SK-N-SH (cell line): Measurements from ENCODE around the gene SPECC1L. TPM values are rescaled to one million over a fixed set of nuclear protein-coding genes. Genes with fewer than 3 reads are reported as not detected.
A peak's percentile ranks its signal among the peaks of the same experiment; 100 is the strongest.

ENCODE experiments used
- CHD2 ChIP-seq: fragments of 150-350 bp; IDR thresholded peaks from 2 replicates; pipeline ENCODE4 v1.6.1; 2018; ENCODE audit warnings: low read length; ENCODE audit not compliant: partially characterized antibody
- CTCF ChIP-seq: fragments of 200-600 bp; sonication (generic); IDR thresholded peaks from 2 replicates; pipeline ENCODE4 v1.6.1; 2017; ENCODE audit warnings: antibody characterized with exemption, mild to moderate bottlenecking, moderate library complexity
- ELF1 ChIP-seq: IDR thresholded peaks from 2 replicates; pipeline ENCODE4 v1.4.0; 2012
- EP300 ChIP-seq, 2 experiments: IDR thresholded peaks; 2 replicates each; pipeline versions ENCODE4 v1.4.0 to v1.6.1; 2012; ENCODE audit warnings: borderline replicate concordance in 1 of 2, low read depth in 1 of 2, low read length in 1 of 2
- EZH2phosphoT487 ChIP-seq: fragments of 200-600 bp; sonication (generic); IDR thresholded peaks from 2 replicates; pipeline ENCODE4 v1.6.1; 2017; ENCODE audit warnings: low read depth, mixed run types, mild to moderate bottlenecking, antibody characterized with exemption, moderate library complexity, borderline replicate concordance
- FOSL2 ChIP-seq: IDR thresholded peaks from 2 replicates; pipeline ENCODE4 v1.4.0; 2012; ENCODE audit warnings: low read depth, mild to moderate bottlenecking, moderate library complexity, borderline replicate concordance
- FOXJ3 ChIP-seq: sonication (generic); formaldehyde crosslinking; IDR thresholded peaks from 2 replicates; pipeline ENCODE4 v1.5.1; 2020; ENCODE audit warnings: mild to moderate bottlenecking, missing genetic modification reagents
- FOXM1 ChIP-seq: IDR thresholded peaks from 2 replicates; pipeline ENCODE4 v1.4.0; 2012; ENCODE audit warnings: low read depth, mild to moderate bottlenecking
- GABPA ChIP-seq: IDR thresholded peaks from 2 replicates; pipeline ENCODE4 v1.4.0; 2012; ENCODE audit warnings: low read depth, mild to moderate bottlenecking
- GATA2 ChIP-seq: sonication (generic); formaldehyde crosslinking; IDR thresholded peaks from 2 replicates; pipeline ENCODE4 v1.5.0; 2020; ENCODE audit warnings: mild to moderate bottlenecking, missing genetic modification reagents
- JUND ChIP-seq: IDR thresholded peaks from 2 replicates; pipeline ENCODE4 v1.4.0; 2012
- NFIC ChIP-seq: IDR thresholded peaks from 2 replicates; pipeline ENCODE4 v1.4.0; 2012; ENCODE audit warnings: borderline replicate concordance
- NRF1 ChIP-seq: IDR thresholded peaks from 2 replicates; pipeline ENCODE4 v1.6.1; 2012; ENCODE audit warnings: low read depth, mild to moderate bottlenecking, low read length
- PBX3 ChIP-seq: IDR thresholded peaks from 2 replicates; pipeline ENCODE4; 2012
- POLR2AphosphoS5 ChIP-seq: IDR thresholded peaks from 2 replicates; pipeline ENCODE4 v1.6.1; 2012; ENCODE audit warnings: low read depth, low read length
- RAD21 ChIP-seq: IDR thresholded peaks from 2 replicates; pipeline ENCODE4 v1.6.1; 2012; ENCODE audit warnings: mild to moderate bottlenecking, low read length
- RCOR1 ChIP-seq: fragments of 150-350 bp; IDR thresholded peaks from 2 replicates; pipeline ENCODE4 v1.6.1; 2017; ENCODE audit warnings: antibody characterized with exemption, low read length
- RFX5 ChIP-seq: IDR thresholded peaks from 2 replicates; pipeline ENCODE4 v1.6.1; 2012; ENCODE audit warnings: mild to moderate bottlenecking, improper control_type of control experiment, low read length
- SIN3A ChIP-seq: IDR thresholded peaks from 2 replicates; pipeline ENCODE4 v1.6.1; 2012; ENCODE audit warnings: low read depth, mild to moderate bottlenecking, low read length, moderate library complexity, borderline replicate concordance
- SMC3 ChIP-seq: IDR thresholded peaks from 2 replicates; pipeline ENCODE4 v1.6.1; 2012; ENCODE audit warnings: low read depth, low read length, improper control_type of control experiment
- TAF1 ChIP-seq: IDR thresholded peaks from 2 replicates; pipeline ENCODE4 v1.6.1; 2012; ENCODE audit warnings: low read depth, mild to moderate bottlenecking, low read length, moderate library complexity, borderline replicate concordance
- TEAD4 ChIP-seq: IDR thresholded peaks from 2 replicates; pipeline ENCODE4 v1.4.0; 2012; ENCODE audit warnings: mild to moderate bottlenecking, borderline replicate concordance; ENCODE audit not compliant: insufficient read depth
- YY1 ChIP-seq: IDR thresholded peaks from 2 replicates; pipeline ENCODE4 v1.4.0; 2012; ENCODE audit warnings: low read depth, mild to moderate bottlenecking
- polyA plus RNA-seq, 3 experiments: library from polyadenylated mRNA; depleted of rRNA; stranded (reverse); fragments of >200 nt; gene quantifications; 2 replicates each; pipeline ENCODE4 v1.2.3, GENCODE V29; 2012
- TF ChIP-seq, protein P1 (sequence below): IDR thresholded peaks from 2 replicates; pipeline ENCODE4 v1.4.0; 2012; ENCODE audit warnings: low read depth, borderline replicate concordance
- TF ChIP-seq, protein P2 (sequence below): IDR thresholded peaks from 2 replicates; pipeline ENCODE4 v1.4.0; 2012; ENCODE audit warnings: low read depth
- TF ChIP-seq, protein P3 (sequence below): IDR thresholded peaks from 2 replicates; pipeline ENCODE4 v1.4.0; 2012; ENCODE audit warnings: low read depth, borderline replicate concordance
- TF ChIP-seq, protein P4 (sequence below): fragments of 150-350 bp; IDR thresholded peaks from 2 replicates; pipeline ENCODE4 v1.6.1; 2016; ENCODE audit warnings: mild to moderate bottlenecking, low read depth, low read length

SPECC1L gene
- polyA plus RNA-seq, 1 of the 3 experiments (the other 2 are of a cell fraction), result 22.9 TPM

DNA sequence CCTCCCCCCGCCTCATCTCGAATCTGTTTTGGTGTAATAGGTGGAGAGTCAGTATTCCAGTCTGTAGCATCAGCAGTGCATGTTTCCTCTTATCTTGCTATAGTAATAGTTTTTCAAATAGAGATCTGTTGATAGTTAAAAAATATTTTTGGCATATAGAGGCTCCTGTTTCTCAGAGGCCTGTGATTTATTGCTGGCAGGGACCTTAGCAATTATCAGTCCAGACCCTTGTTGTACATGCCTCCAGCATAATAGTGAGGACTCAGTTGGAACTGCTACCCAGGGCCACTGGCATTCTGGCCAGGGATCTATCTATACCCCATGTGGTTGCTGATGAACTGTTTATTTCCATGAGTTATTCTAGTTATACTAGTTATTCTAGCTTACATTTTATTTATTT, 52.6 kb downstream of the SPECC1L start (continued):
- TF ChIP-seq, protein P1, sequence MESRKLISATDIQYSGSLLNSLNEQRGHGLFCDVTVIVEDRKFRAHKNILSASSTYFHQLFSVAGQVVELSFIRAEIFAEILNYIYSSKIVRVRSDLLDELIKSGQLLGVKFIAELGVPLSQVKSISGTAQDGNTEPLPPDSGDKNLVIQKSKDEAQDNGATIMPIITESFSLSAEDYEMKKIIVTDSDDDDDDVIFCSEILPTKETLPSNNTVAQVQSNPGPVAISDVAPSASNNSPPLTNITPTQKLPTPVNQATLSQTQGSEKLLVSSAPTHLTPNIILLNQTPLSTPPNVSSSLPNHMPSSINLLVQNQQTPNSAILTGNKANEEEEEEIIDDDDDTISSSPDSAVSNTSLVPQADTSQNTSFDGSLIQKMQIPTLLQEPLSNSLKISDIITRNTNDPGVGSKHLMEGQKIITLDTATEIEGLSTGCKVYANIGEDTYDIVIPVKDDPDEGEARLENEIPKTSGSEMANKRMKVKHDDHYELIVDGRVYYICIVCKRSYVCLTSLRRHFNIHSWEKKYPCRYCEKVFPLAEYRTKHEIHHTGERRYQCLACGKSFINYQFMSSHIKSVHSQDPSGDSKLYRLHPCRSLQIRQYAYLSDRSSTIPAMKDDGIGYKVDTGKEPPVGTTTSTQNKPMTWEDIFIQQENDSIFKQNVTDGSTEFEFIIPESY, result no peak
- TF ChIP-seq GATA2 (CRISPR knock-in tag), result peak; percentile 57; the same call in 1 of the 2 replicates
- TF ChIP-seq, protein P2, sequence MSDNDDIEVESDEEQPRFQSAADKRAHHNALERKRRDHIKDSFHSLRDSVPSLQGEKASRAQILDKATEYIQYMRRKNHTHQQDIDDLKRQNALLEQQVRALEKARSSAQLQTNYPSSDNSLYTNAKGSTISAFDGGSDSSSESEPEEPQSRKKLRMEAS, result no peak
- TF ChIP-seq YY1, result no peak
- no peak for TF ChIP-seq GABPA
- TF ChIP-seq ELF1, result no peak; the same call in 1 of the 2 replicates
- TF ChIP-seq FOSL2, result no peak
- TF ChIP-seq CHD2, result no peak
- TF ChIP-seq RAD21, result peak; percentile 7
- no peak for TF ChIP-seq NFIC
- no peak for TF ChIP-seq NRF1
- TF ChIP-seq FOXJ3 (CRISPR knock-in tag), result no peak
- no peak for TF ChIP-seq EZH2phosphoT487
- no peak for TF ChIP-seq SIN3A
- TF ChIP-seq RFX5, result no peak
- TF ChIP-seq, protein P3, sequence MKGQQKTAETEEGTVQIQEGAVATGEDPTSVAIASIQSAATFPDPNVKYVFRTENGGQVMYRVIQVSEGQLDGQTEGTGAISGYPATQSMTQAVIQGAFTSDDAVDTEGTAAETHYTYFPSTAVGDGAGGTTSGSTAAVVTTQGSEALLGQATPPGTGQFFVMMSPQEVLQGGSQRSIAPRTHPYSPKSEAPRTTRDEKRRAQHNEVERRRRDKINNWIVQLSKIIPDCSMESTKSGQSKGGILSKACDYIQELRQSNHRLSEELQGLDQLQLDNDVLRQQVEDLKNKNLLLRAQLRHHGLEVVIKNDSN, result no peak
- TF ChIP-seq RCOR1, result peak; percentile 93
- TF ChIP-seq SMC3, result no peak
- TF ChIP-seq, protein P4, sequence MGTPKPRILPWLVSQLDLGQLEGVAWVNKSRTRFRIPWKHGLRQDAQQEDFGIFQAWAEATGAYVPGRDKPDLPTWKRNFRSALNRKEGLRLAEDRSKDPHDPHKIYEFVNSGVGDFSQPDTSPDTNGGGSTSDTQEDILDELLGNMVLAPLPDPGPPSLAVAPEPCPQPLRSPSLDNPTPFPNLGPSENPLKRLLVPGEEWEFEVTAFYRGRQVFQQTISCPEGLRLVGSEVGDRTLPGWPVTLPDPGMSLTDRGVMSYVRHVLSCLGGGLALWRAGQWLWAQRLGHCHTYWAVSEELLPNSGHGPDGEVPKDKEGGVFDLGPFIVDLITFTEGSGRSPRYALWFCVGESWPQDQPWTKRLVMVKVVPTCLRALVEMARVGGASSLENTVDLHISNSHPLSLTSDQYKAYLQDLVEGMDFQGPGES, result no peak
- TF ChIP-seq TAF1, result no peak
- no peak for TF ChIP-seq CTCF
- no peak for TF ChIP-seq TEAD4
- TF ChIP-seq FOXM1, result no peak
- TF ChIP-seq EP300 (IDR thresholded peaks at IDR 0.05; ENCODE audit: borderline replicate concordance in 1 of 2, low read depth in 1 of 2, low read length in 1 of 2), result peak in 1 of 2 experiments; percentile 95; a peak in 2 of 4 replicates
- 0 out of 2 replicates have a peak, but pooled peaks have one; percentile 7 for TF ChIP-seq JUND
- TF ChIP-seq POLR2AphosphoS5, result peak; percentile 31; the same call in 1 of the 2 replicates
- peak; percentile 55 for TF ChIP-seq PBX3
